K562 (cell line): Measurements from ENCODE around the gene ZDHHC18. TPM values are rescaled to one million over a fixed set of nuclear protein-coding genes. Genes with fewer than 3 reads are reported as not detected.
A peak's percentile ranks its signal among the peaks of the same experiment; 100 is the strongest.

Experiments used
- ARHGAP35 ChIP-seq: fragments of 450-650 bp; IDR thresholded peaks from 2 replicates; pipeline ENCODE4 v1.6.1; 2018; ENCODE audit not compliant: partially characterized antibody
- ATF1 ChIP-seq, 2 experiments: fragments of 450-650 bp in 1 of 2; IDR thresholded peaks; 2 replicates each; pipeline ENCODE4 v1.6.1; 2016; ENCODE audit warnings: missing compliant biosample characterization in 1 of 2, missing genetic modification characterization in 1 of 2
- BHLHE40 ChIP-seq: IDR thresholded peaks from 2 replicates; pipeline ENCODE4 v1.6.1; 2011; ENCODE audit warnings: low read length, improper control_type of control experiment
- CBFA2T2 ChIP-seq: fragments of 450-650 bp; conservative IDR thresholded peaks from 2 replicates; pipeline ENCODE4 v1.6.1; 2017; ENCODE audit warnings: mild to moderate bottlenecking
- EWSR1 ChIP-seq: fragments of 450-650 bp; IDR thresholded peaks from 2 replicates; pipeline ENCODE4 v1.6.1; 2018; ENCODE audit warnings: borderline replicate concordance, mild to moderate bottlenecking, low read depth, moderate library complexity; ENCODE audit not compliant: partially characterized antibody
- HNRNPL ChIP-seq: fragments of 200-400 bp; formaldehyde crosslinking; IDR thresholded peaks from 2 replicates; pipeline ENCODE4 v1.6.1; 2017; ENCODE audit warnings: low read depth, mild to moderate bottlenecking, low read length
- MAZ ChIP-seq, 2 experiments: fragments of 450-650 bp in 1 of 2; sonication (generic) in 1 of 2; formaldehyde crosslinking; IDR thresholded peaks in 1 of 2; conservative IDR thresholded peaks in 1 of 2; 2 replicates each; pipeline versions ENCODE4 v1.4.0 to v1.5.0; 2020; ENCODE audit warnings: mild to moderate bottlenecking in 1 of 2, missing genetic modification reagents in 1 of 2
- MTF1 ChIP-seq: fragments of 250-450 bp; sonication (Bioruptor Pico); IDR thresholded peaks from 2 replicates; pipeline ENCODE4 v1.9.0; 2021; ENCODE audit warnings: moderate library complexity, mild to moderate bottlenecking, inconsistent platforms, borderline replicate concordance
- RFX1 ChIP-seq: fragments of 450-650 bp; IDR thresholded peaks from 2 replicates; pipeline ENCODE4 v1.6.1; 2016; ENCODE audit warnings: mild to moderate bottlenecking, moderate library complexity
- SMAD2 ChIP-seq: fragments of 150-350 bp; IDR thresholded peaks from 2 replicates; pipeline ENCODE4 v1.6.1; 2014; ENCODE audit warnings: low read depth, mild to moderate bottlenecking, low read length
- SRF ChIP-seq, 2 experiments: fragments of 250-450, 450-650 bp in 1 of 2; sonication (Bioruptor Pico) in 1 of 2; sonication (generic) in 1 of 2; formaldehyde crosslinking; IDR thresholded peaks; 2 replicates each; pipeline versions ENCODE4 v1.5.0 to v1.5.1; 2020 to 2022; ENCODE audit warnings: mild to moderate bottlenecking in 1 of 2, missing genetic modification reagents in 1 of 2
- STAT5B ChIP-seq: fragments of 250-450 bp; sonication (Bioruptor Pico); IDR thresholded peaks from 2 replicates; pipeline ENCODE4 v1.8.0; 2021; ENCODE audit warnings: mild to moderate bottlenecking, inconsistent platforms
- TBL1XR1 ChIP-seq, 2 experiments: IDR thresholded peaks; 2 replicates each; pipeline ENCODE4 v1.6.1; 2012; ENCODE audit warnings: improper control_type of control experiment in 2 of 2, low read length in 2 of 2, mild to moderate bottlenecking in 1 of 2
- XRCC3 ChIP-seq: fragments of 450-650 bp; IDR thresholded peaks from 2 replicates; pipeline ENCODE4 v1.6.1; 2017; ENCODE audit warnings: mild to moderate bottlenecking, moderate library complexity
- ZNF184 ChIP-seq: sonication (generic); formaldehyde crosslinking; IDR thresholded peaks from 2 replicates; pipeline ENCODE4 v1.5.0; 2020; ENCODE audit warnings: missing genetic modification reagents
- ZNF655 ChIP-seq: fragments of 250-450 bp; sonication (Bioruptor Pico); IDR thresholded peaks from 2 replicates; pipeline ENCODE4 v1.5.0; 2021
- ZNF668 ChIP-seq: fragments of 250-450 bp; sonication (Bioruptor Pico); IDR thresholded peaks from 2 replicates; pipeline ENCODE4 v1.8.0; 2022; ENCODE audit warnings: mild to moderate bottlenecking, inconsistent platforms
- ZNF785 ChIP-seq: fragments of 250-450 bp; sonication (Bioruptor Pico); IDR thresholded peaks from 2 replicates; pipeline ENCODE4 v1.4.0; 2020; ENCODE audit warnings: mild to moderate bottlenecking
- ZNF79 ChIP-seq: fragments of 250-450 bp; sonication (Bioruptor Pico); IDR thresholded peaks from 2 replicates; pipeline ENCODE4 v1.4.0; 2020; ENCODE audit warnings: low read depth, mild to moderate bottlenecking, moderate library complexity
- polyA plus RNA-seq, 8 experiments: library from polyadenylated mRNA; depleted of rRNA in 4 of 8; stranded (reverse) in 5 of 8; unstranded in 3 of 8; fragments of >200 nt; fragmentation: Nextera tagmentation in 2 of 8; fragmentation: Illumina TruSeq in 1 of 8; extraction: Ambion mirVana in 2 of 8; extraction: Trizol in 1 of 8; gene quantifications; 2 replicates each; pipeline versions ENCODE4 v1.2.1 to v1.2.3, GENCODE V29; 2011 to 2014; ENCODE audit warnings: inconsistent platforms in 1 of 8, missing spikeins in 1 of 8
- total RNA-seq, 7 experiments: library from RNA; depleted of rRNA in 6 of 7; stranded (reverse); fragments of >200 nt in 6 of 7; fragmentation: Illumina TruSeq in 2 of 7; extraction: Trizol in 2 of 7; gene quantifications; 2 replicates each; pipeline versions ENCODE4 v1.2.1 to v1.2.3, GENCODE V29; 2011 to 2021; ENCODE audit warnings: low replicate concordance in 1 of 7
- TF ChIP-seq, protein P1 (sequence below): IDR thresholded peaks from 2 replicates; pipeline ENCODE4 v1.6.1; 2014; ENCODE audit warnings: antibody characterized with exemption
- TF ChIP-seq, protein P2 (sequence below): fragments of 450-650 bp; IDR thresholded peaks from 2 replicates; pipeline ENCODE4 v1.6.1; 2016; ENCODE audit warnings: borderline replicate concordance

Gene ZDHHC18
- total and polyA plus RNA-seq, 9 of the 15 experiments (the other 6 are each of a cell fraction or from before 2014, with no cell fraction given) = 0.42 to 35.6 (median 15.8) TPM

DNA sequence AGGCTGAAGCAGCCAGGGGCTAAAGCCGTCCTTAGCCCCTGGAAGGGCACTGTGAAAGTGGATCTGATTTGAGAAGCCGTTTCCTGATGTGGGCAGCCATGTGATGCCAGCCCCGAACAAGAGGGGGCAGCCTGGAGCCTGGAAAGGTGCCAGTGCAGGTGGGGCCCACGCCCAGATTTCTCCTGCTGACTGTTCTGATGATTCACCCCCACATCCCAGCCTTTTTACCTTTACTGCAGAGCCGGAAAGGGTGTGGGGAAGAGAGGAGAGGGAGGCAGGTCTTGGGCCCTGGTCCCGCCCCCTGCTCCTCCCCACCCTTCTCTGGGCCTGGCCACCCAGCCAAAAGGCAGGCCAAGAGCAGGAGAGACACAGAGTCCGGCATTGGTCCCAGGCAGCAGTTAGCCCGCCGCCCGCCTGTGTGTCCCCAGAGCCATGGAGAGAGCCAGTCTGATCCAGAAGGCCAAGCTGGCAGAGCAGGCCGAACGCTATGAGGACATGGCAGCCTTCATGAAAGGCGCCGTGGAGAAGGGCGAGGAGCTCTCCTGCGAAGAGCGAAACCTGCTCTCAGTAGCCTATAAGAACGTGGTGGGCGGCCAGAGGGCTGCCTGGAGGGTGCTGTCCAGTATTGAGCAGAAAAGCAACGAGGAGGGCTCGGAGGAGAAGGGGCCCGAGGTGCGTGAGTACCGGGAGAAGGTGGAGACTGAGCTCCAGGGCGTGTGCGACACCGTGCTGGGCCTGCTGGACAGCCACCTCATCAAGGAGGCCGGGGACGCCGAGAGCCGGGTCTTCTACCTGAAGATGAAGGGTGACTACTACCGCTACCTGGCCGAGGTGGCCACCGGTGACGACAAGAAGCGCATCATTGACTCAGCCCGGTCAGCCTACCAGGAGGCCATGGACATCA, 36.5 kb downstream of the ZDHHC18 start, which contains the start of gene SFN (continued):
- TF ChIP-seq, protein P1, sequence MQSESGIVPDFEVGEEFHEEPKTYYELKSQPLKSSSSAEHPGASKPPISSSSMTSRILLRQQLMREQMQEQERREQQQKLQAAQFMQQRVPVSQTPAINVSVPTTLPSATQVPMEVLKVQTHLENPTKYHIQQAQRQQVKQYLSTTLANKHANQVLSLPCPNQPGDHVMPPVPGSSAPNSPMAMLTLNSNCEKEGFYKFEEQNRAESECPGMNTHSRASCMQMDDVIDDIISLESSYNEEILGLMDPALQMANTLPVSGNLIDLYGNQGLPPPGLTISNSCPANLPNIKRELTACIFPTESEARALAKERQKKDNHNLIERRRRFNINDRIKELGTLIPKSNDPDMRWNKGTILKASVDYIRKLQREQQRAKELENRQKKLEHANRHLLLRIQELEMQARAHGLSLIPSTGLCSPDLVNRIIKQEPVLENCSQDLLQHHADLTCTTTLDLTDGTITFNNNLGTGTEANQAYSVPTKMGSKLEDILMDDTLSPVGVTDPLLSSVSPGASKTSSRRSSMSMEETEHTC = no peak; the same call in 1 of the 2 replicates
- no peak for TF ChIP-seq ZNF79 (CRISPR knock-in tag)
- TF ChIP-seq ZNF655 = no peak
- TF ChIP-seq ZNF184 (CRISPR knock-in tag) = no peak
- no peak for TF ChIP-seq STAT5B
- 0 out of 2 replicates have a peak, but pooled peaks have one; percentile 7 for TF ChIP-seq BHLHE40
- TF ChIP-seq RFX1 = no peak
- TF ChIP-seq CBFA2T2 = peak; percentile 32; the same call in 1 of the 2 replicates
- no peak for TF ChIP-seq SMAD2
- TF ChIP-seq, protein P2, sequence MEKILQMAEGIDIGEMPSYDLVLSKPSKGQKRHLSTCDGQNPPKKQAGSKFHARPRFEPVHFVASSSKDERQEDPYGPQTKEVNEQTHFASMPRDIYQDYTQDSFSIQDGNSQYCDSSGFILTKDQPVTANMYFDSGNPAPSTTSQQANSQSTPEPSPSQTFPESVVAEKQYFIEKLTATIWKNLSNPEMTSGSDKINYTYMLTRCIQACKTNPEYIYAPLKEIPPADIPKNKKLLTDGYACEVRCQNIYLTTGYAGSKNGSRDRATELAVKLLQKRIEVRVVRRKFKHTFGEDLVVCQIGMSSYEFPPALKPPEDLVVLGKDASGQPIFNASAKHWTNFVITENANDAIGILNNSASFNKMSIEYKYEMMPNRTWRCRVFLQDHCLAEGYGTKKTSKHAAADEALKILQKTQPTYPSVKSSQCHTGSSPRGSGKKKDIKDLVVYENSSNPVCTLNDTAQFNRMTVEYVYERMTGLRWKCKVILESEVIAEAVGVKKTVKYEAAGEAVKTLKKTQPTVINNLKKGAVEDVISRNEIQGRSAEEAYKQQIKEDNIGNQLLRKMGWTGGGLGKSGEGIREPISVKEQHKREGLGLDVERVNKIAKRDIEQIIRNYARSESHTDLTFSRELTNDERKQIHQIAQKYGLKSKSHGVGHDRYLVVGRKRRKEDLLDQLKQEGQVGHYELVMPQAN = no peak
- no peak for TF ChIP-seq EWSR1
- TF ChIP-seq MTF1 (CRISPR knock-in tag) = no peak
- no peak for TF ChIP-seq MAZ (CRISPR knock-in tag; conservative IDR thresholded peaks at IDR 0.05 in 1 of 2, IDR thresholded peaks at IDR 0.05 in 1 of 2)
- TF ChIP-seq ZNF785 (CRISPR knock-in tag) = no peak
- TF ChIP-seq TBL1XR1 (IDR thresholded peaks at IDR 0.05; ENCODE audit: low read length in 2 of 2) = no peak
- TF ChIP-seq ZNF668 (CRISPR knock-in tag) = no peak
- TF ChIP-seq HNRNPL = no peak
- TF ChIP-seq XRCC3 = no peak
- no peak for TF ChIP-seq ATF1 (CRISPR knock-in tag; IDR thresholded peaks at IDR 0.05)
- TF ChIP-seq ATF1 (tag; IDR thresholded peaks at IDR 0.05) = no peak
- no peak for TF ChIP-seq SRF (CRISPR knock-in tag; IDR thresholded peaks at IDR 0.05)
- TF ChIP-seq ARHGAP35 = no peak
